GM06990 (cell line): ENCODE measurements around the gene ADARB2.

Source experiments
- DNase-seq: peaks from one replicate; pipeline ENCODE4 v3.0.0-alpha.2; 2011; ENCODE audit not compliant: insufficient read length; ENCODE audit errors: extremely low read depth
- H3K27me3 ChIP-seq: replicated peaks from 2 replicates; pipeline ENCODE4 v1.6.0; 2011; ENCODE audit warnings: low read length; ENCODE audit not compliant: control insufficient read depth, insufficient read depth
- H3K36me3 ChIP-seq: 2 replicates; pipeline ENCODE4 v1.5.1; 2011; ENCODE audit warnings: low read length; ENCODE audit not compliant: control insufficient read depth, insufficient read depth
- H3K4me3 ChIP-seq: replicated peaks from 2 replicates; pipeline ENCODE4 v1.5.1; 2011; ENCODE audit warnings: low read depth, mild to moderate bottlenecking, control low read depth, low read length
- TF ChIP-seq, protein P1 (sequence below): IDR thresholded peaks from 2 replicates; pipeline ENCODE4 v1.5.1; 2011; ENCODE audit warnings: low read length, control low read depth, mild to moderate bottlenecking, inconsistent platforms; ENCODE audit not compliant: insufficient read depth, poor library complexity, severe bottlenecking

Gene ADARB2

DNA sequence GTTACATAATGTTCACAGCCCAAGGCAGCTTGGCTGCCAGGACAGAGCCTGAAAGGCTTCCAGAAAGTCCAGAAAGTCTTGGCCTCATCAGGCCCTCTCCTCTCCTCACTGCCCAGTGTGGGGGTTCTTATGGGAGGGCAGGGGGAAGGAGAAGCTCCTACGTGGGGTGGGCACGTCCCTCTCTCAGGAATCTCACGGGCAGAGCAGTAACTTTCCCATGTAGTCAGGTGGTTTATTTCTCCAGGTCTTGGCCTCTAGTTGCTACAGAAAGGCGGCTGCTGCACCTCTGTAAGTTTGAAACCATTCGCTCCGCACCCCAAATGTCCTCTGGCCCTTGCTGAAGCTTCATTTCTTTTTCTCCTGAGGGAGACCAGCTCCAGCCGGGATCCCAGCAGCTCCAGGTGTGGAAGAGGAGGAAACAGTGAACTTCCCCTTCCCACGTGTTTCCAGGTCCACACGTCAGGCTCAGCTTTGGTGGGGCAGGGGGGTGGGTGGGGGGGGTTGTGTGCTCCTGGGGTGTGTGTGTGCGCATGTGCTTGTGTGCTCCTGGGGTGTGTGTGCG, 360.9 kb downstream of the ADARB2 start:
- no peak for DNase-seq
- TF ChIP-seq, protein P1, sequence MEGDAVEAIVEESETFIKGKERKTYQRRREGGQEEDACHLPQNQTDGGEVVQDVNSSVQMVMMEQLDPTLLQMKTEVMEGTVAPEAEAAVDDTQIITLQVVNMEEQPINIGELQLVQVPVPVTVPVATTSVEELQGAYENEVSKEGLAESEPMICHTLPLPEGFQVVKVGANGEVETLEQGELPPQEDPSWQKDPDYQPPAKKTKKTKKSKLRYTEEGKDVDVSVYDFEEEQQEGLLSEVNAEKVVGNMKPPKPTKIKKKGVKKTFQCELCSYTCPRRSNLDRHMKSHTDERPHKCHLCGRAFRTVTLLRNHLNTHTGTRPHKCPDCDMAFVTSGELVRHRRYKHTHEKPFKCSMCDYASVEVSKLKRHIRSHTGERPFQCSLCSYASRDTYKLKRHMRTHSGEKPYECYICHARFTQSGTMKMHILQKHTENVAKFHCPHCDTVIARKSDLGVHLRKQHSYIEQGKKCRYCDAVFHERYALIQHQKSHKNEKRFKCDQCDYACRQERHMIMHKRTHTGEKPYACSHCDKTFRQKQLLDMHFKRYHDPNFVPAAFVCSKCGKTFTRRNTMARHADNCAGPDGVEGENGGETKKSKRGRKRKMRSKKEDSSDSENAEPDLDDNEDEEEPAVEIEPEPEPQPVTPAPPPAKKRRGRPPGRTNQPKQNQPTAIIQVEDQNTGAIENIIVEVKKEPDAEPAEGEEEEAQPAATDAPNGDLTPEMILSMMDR = no peak
- Histone ChIP-seq H3K36me3 (no peaks in the 10 kb centered on the region), H3K27me3 (no peaks in the 10 kb centered on the region; the same call in 1 of the 2 replicates), H3K4me3 (no peak overlapping the region)

- no peak overlapping the region for H3K4me3 ChIP-seq
- no peak for DNase-seq
- TF ChIP-seq, protein P1 = no peak
- no peaks in the 10 kb centered on the region for H3K36me3 ChIP-seq
- H3K27me3 ChIP-seq = no peaks in the 10 kb centered on the region
Observed at GRCh38 chr10:1375346-1376170, 361.8 kb downstream of the ADARB2 start.

DNA sequence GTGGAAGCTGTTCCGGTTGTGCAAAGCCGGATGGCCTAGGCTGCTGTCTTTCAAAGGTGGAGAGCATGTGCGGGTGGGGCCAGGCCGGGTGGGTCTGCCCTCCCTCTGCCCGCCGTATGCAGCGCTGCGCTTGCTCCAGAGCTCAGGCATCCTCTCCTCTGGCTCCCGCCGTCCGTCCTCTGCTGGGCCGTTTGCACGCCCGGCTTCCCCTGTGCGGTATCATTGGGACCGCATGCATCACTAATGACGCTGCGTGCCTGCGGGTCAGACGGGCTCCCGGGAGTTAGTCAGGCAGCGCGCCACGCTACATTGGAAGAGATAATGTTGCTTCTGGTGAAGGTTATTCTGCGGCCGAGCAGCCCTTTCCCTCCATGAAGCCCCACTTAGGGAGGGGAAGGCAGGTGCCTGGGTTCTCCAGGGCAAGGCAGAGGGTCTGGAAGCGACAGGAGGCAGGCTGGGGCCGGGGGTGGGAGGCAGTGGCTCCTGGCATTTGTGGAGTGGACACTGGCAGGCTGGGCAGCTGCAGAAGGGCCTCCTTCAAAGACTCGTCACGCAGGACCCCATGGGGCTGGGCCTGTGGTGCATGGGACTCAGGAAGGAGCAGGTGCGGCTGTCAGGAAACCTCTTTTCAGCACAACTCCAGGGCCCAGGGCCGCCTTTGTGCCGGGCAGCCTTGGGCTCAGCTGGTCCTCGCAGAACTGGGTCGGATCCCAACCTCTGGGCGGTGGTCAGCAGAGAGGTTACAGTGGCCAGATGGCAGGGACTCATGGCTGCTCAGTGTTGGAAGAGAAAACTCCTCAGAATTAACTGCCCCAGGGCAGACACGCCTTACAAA, 362.6 kb downstream of the ADARB2 start:
- H3K4me3 ChIP-seq = no peak overlapping the region
- no peaks in the 10 kb centered on the region for H3K36me3 ChIP-seq
- no peak for DNase-seq
- TF ChIP-seq, protein P1 = no peak
- H3K27me3 ChIP-seq = no peaks in the 10 kb centered on the region

DNA sequence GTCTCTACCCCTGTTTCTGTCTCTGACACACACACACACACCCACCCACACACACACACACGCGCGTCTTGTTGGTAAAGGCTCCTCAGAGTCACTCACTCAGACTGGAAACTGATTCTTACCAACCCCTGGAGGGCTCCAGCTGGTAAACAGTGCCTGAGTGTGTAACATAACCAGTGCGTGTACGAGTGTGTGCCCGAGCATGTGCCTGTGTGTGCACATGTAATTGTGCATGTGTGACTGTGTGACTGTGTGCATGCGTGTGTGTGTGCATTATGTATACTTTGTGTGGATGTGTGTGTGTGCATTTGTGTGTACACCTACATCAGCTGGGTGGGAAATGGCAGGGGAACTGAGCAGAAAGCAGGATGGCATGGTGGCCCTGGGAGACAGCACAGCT, 364.0 kb downstream of the ADARB2 start:
- no peak for DNase-seq

GRCh38 chr10:1372212-1372611, 365.1 kb downstream of the ADARB2 start:
- TF ChIP-seq, protein P1 = peak; percentile 27
- Histone ChIP-seq H3K4me3 (no peak overlapping the region), H3K27me3 (no peaks in the 10 kb centered on the region), H3K36me3 (no peaks in the 10 kb centered on the region)
- no peak for DNase-seq

More for the DNA sequence above, 364.0 kb downstream of the ADARB2 start:
- H3K4me3 ChIP-seq = no peak overlapping the region
- TF ChIP-seq, protein P1 = no peak
- no peaks in the 10 kb centered on the region for H3K36me3 ChIP-seq
- H3K27me3 ChIP-seq = no peaks in the 10 kb centered on the region
